GM19193 (cell line): ENCODE results near the gene TEKT5.

ENCODE experiments used
- POLR2A ChIP-seq: IDR thresholded peaks from 4 replicates; pipeline ENCODE4 v1.6.1; 2011; ENCODE audit not compliant: insufficient read depth, insufficient read length; ENCODE audit errors: extremely low read depth

The TEKT5 gene

GRCh38 chr16:10694830-10695229 is at the start of gene TEKT5:
Gene TEKT5, minus strand, starts transcription at chr16:10694930. Its CDS starts 57 bp downstream, at chr16:10694873.
- no peak for TF ChIP-seq POLR2A

- TF ChIP-seq POLR2A: peak; percentile 93
Measured at GRCh38 chr16:10743610-10744369, 49.1 kb upstream of the TEKT5 start, which contains the start of gene NUBP1. Gene NUBP1, plus strand, starts transcription at chr16:10743842. Its CDS starts 22 bp downstream, at chr16:10743864.

- no peak for TF ChIP-seq POLR2A
Measured at GRCh38 chr16:10743227-10743609, 48.5 kb upstream of the TEKT5 start.

- TF ChIP-seq POLR2A: no peak
Measured at GRCh38 chr16:10741844-10742243, 47.1 kb upstream of the TEKT5 start.

GRCh38 chr16:10740845-10741208 is 46.1 kb upstream of the TEKT5 start:
- TF ChIP-seq POLR2A: no peak

GRCh38 chr16:10740000-10740844 is 45.5 kb upstream of the TEKT5 start:
- TF ChIP-seq POLR2A: no peak

- peak; percentile 28 for TF ChIP-seq POLR2A
Measured at GRCh38 chr16:10738231-10739077, 43.7 kb upstream of the TEKT5 start.

GRCh38 chr16:10737068-10737625 is 42.4 kb upstream of the TEKT5 start:
- no peak for TF ChIP-seq POLR2A

- TF ChIP-seq POLR2A: no peak
Measured at GRCh38 chr16:10731790-10732189, 37.1 kb upstream of the TEKT5 start.

- no peak for TF ChIP-seq POLR2A
Measured at GRCh38 chr16:10729104-10730048, 34.6 kb upstream of the TEKT5 start.

GRCh38 chr16:10728003-10728887 is 33.5 kb upstream of the TEKT5 start:
- TF ChIP-seq POLR2A: no peak

GRCh38 chr16:10708969-10709368 is 14.2 kb upstream of the TEKT5 start:
- no peak for TF ChIP-seq POLR2A

- TF ChIP-seq POLR2A: no peak
Measured at GRCh38 chr16:10699756-10700155, 5.0 kb upstream of the TEKT5 start.
